CD14-positive monocyte (primary cell): ENCODE results near the gene S100A4. TPM values are rescaled to one million over a fixed set of nuclear protein-coding genes. Genes with fewer than 3 reads are reported as not detected.
"Not testable (repeated sequence)": the region's sequence is repeated elsewhere in the genome, so short reads cannot be mapped to it uniquely, and the experiment has no call there.

Experiments used
- DNase-seq, 3 donors: peaks; one replicate each; pipeline ENCODE4 v3.0.0-alpha.2; 2011 to 2022
- H2AFZ ChIP-seq: 2 replicates; pipeline ENCODE4 v1.6.0; 2012; ENCODE audit warnings: mild to moderate bottlenecking, low read depth, low read length, inconsistent platforms; ENCODE audit not compliant: insufficient read depth, poor library complexity, severe bottlenecking
- H3K27ac ChIP-seq, 2 donors: 1 replicate in 1 of 2; 2 replicates in 1 of 2; pipeline ENCODE4 v1.5.1; 2012 to 2013; ENCODE audit warnings: low read length in 2 of 2, control low read depth in 1 of 2, inconsistent platforms in 1 of 2, low read depth in 1 of 2, mild to moderate bottlenecking in 1 of 2
- H3K27me3 ChIP-seq, 2 donors: one replicate each; pipeline versions ENCODE4 v1.6.0 to v1.6.1; 2011 to 2013; ENCODE audit warnings: low read length in 2 of 2; ENCODE audit not compliant: control insufficient read depth in 2 of 2, insufficient read depth in 2 of 2
- H3K36me3 ChIP-seq, 2 donors: replicated peaks in 1 of 2; 1 replicate in 1 of 2; 2 replicates in 1 of 2; pipeline versions ENCODE4 v1.5.1 to v1.6.1; 2012 to 2013; ENCODE audit warnings: low read length in 2 of 2, control low read depth in 1 of 2, inconsistent platforms in 1 of 2, mild to moderate bottlenecking in 1 of 2; ENCODE audit not compliant: insufficient read depth in 2 of 2, control insufficient read depth in 1 of 2
- H3K4me1 ChIP-seq, 2 donors: 1 replicate in 1 of 2; 2 replicates in 1 of 2; pipeline versions ENCODE4 v1.5.1 to v1.6.1; 2012 to 2013; ENCODE audit warnings: low read length in 2 of 2, control low read depth in 1 of 2, inconsistent platforms in 1 of 2, mild to moderate bottlenecking in 1 of 2, moderate library complexity in 1 of 2; ENCODE audit not compliant: insufficient read depth in 2 of 2, control insufficient read depth in 1 of 2
- H3K4me2 ChIP-seq: replicated peaks from 2 replicates; pipeline ENCODE3; 2012; ENCODE audit warnings: low read length, moderate library complexity, mild to moderate bottlenecking; ENCODE audit not compliant: poor library complexity, severe bottlenecking; ENCODE audit errors: extremely low read depth
- H3K4me3 ChIP-seq, 3 experiments: fragments of 200-600 bp in 1 of 3; sonication (generic) in 1 of 3; replicated peaks in 1 of 3; 1 replicate in 2 of 3; 2 replicates in 1 of 3; pipeline ENCODE4 v1.5.1; 2011 to 2013; ENCODE audit warnings: low read length in 3 of 3, mild to moderate bottlenecking in 3 of 3, control low read depth in 2 of 3, low read depth in 2 of 3, inconsistent platforms in 1 of 3, moderate library complexity in 1 of 3
- H3K79me2 ChIP-seq: 2 replicates; pipeline ENCODE4 v1.6.0; 2012; ENCODE audit warnings: mild to moderate bottlenecking, control low read depth, inconsistent platforms, low read length, moderate library complexity; ENCODE audit not compliant: insufficient read depth
- H3K9ac ChIP-seq: 2 replicates; pipeline ENCODE4 v1.6.0; 2017; ENCODE audit warnings: low read length, mild to moderate bottlenecking; ENCODE audit not compliant: insufficient read depth, poor library complexity, severe bottlenecking
- H3K9me3 ChIP-seq, 2 donors: replicated peaks in 1 of 2; 1 replicate in 1 of 2; 2 replicates in 1 of 2; pipeline versions ENCODE4 v1.5.1 to v1.6.1; 2012 to 2013; ENCODE audit warnings: low read length in 2 of 2, control low read depth in 1 of 2; ENCODE audit not compliant: control insufficient read depth in 1 of 2, insufficient read depth in 1 of 2
- H4K20me1 ChIP-seq: 2 replicates; pipeline ENCODE4 v1.6.0; 2012; ENCODE audit warnings: mild to moderate bottlenecking, low read length, control low read depth, moderate library complexity; ENCODE audit not compliant: insufficient read depth
- H3K27ac Mint-ChIP-seq, 7 donors: one replicate each; pipeline ENCODE4 v1.8.0; 2020; ENCODE audit warnings: mild to moderate bottlenecking in 7 of 7, mixed read lengths in 7 of 7, moderate library complexity in 6 of 7, inconsistent platforms in 2 of 7
- H3K27me3 Mint-ChIP-seq, 3 donors: one replicate each; pipeline ENCODE4 v1.8.0; 2021 to 2022; ENCODE audit warnings: low read depth in 3 of 3, mild to moderate bottlenecking in 3 of 3, mixed read lengths in 3 of 3, moderate library complexity in 3 of 3, inconsistent platforms in 1 of 3
- H3K36me3 Mint-ChIP-seq, 2 donors: one replicate each; pipeline ENCODE4 v1.8.0; 2020; ENCODE audit warnings: mixed read lengths in 2 of 2, inconsistent platforms in 1 of 2, mild to moderate bottlenecking in 1 of 2
- H3K4me1 Mint-ChIP-seq: one replicate; pipeline ENCODE4 v1.8.0; 2020; ENCODE audit warnings: mild to moderate bottlenecking, mixed read lengths
- H3K4me3 Mint-ChIP-seq, 2 donors: one replicate each; pipeline ENCODE4 v1.8.0; 2020; ENCODE audit warnings: mild to moderate bottlenecking in 2 of 2, mixed read lengths in 2 of 2, moderate library complexity in 1 of 2
- H3K9me3 Mint-ChIP-seq, 7 donors: one replicate each; pipeline ENCODE4 v1.8.0; 2020 to 2022; ENCODE audit warnings: mixed read lengths in 7 of 7, mild to moderate bottlenecking in 6 of 7, moderate library complexity in 6 of 7, inconsistent platforms in 2 of 7
- CTCF ChIP-seq: fragments of 200-600 bp; IDR thresholded peaks from one replicate; pipeline ENCODE4 v1.8.0; 2022; ENCODE audit warnings: antibody characterized with exemption, mild to moderate bottlenecking
- WGBS: methylation state at CpG from one replicate; pipeline ENCODE4 v1.1.5; 2013; ENCODE audit warnings: missing lambda C conversion rate; ENCODE audit not compliant: insufficient coverage; 5-methylcytosine and 5-hydroxymethylcytosine counted together
- intact Hi-C, 2 donors: fragments of 100-400 bp; cut with micrococcal nuclease; formaldehyde crosslinking; loops; one replicate each; pipeline versions ENCODE4 v1.15.0 to v1.15.1; 2023
- polyA plus RNA-seq, 3 donors: library from polyadenylated mRNA; depleted of rRNA in 1 of 3; unstranded in 2 of 3; stranded (reverse) in 1 of 3; fragments of 300-500 nt in 2 of 3; fragments of >200 nt in 1 of 3; fragmentation: Illumina TruSeq in 2 of 3; gene quantifications; 1 replicate in 2 of 3; 2 replicates in 1 of 3; pipeline ENCODE4 v1.2.3, GENCODE V29; 2012 to 2021

S100A4 gene
- polyA plus RNA-seq, 3 donors: 4,538 to 7,344 (median 6,092) TPM

- H3K36me3 Mint-ChIP-seq: peaks cover 0 to 2% of the 10 kb centered on the region in 2 donors
- Histone ChIP-seq H3K4me2 (no peak overlapping the region), H4K20me1 (no peaks in the 10 kb centered on the region), H3K9me3 (no peaks in the 10 kb centered on the region), H3K9ac (no peak overlapping the region), H3K4me3 (no peak overlapping the region), H3K79me2 (no peaks in the 10 kb centered on the region), H2AFZ (no peak overlapping the region), H3K27me3 (no peaks in the 10 kb centered on the region), H3K36me3 (no peaks in the 10 kb centered on the region), H3K27ac (no peak overlapping the region), H3K4me1 (peaks cover 43 to 48% of the 10 kb centered on the region in 2 donors)
- H3K27me3 Mint-ChIP-seq: peaks cover 0 to 2% (median 0%) of the 10 kb centered on the region in 3 donors
- H3K4me1 Mint-ChIP-seq: peaks cover 52% of the 10 kb centered on the region
- intact Hi-C loops: no loop called here
- WGBS: 100% methylated on average over 1 of the region's 4 CpGs
- H3K27ac Mint-ChIP-seq: no peak overlapping the region
- H3K4me3 Mint-ChIP-seq: no peak overlapping the region
- TF ChIP-seq CTCF: no peak
- no peak for DNase-seq
- H3K9me3 Mint-ChIP-seq: peaks cover 0 to 7% (median 3%) of the 10 kb centered on the region in 7 donors
Observed at GRCh38 chr1:153520818-153521476, 24.7 kb downstream of the S100A4 start.

- H3K9ac ChIP-seq, H3K9me3 ChIP-seq, H3K27me3 ChIP-seq, H3K4me3 ChIP-seq, H3K36me3 Mint-ChIP-seq, H3K4me2 ChIP-seq, H3K4me3 Mint-ChIP-seq, H3K79me2 ChIP-seq, DNase-seq, H3K27ac ChIP-seq, H3K9me3 Mint-ChIP-seq, H3K36me3 ChIP-seq, H2AFZ ChIP-seq, H4K20me1 ChIP-seq, H3K27me3 Mint-ChIP-seq, intact Hi-C loops: not testable (repeated sequence)
- 40% methylated on average over 1 of the region's 5 CpGs for WGBS
- H3K27ac Mint-ChIP-seq: peak overlapping the region in 1 of 7 donors; percentile 13
- H3K4me1 Mint-ChIP-seq: peaks cover 53% of the 10 kb centered on the region
- peaks cover 49 to 53% of the 10 kb centered on the region in 2 donors for H3K4me1 ChIP-seq
Observed at GRCh38 chr1:153520137-153520691, 25.4 kb downstream of the S100A4 start.
